ENCODE data around the gene MRPS18A. TPM values are rescaled to one million over a fixed set of nuclear protein-coding genes. Genes with fewer than 3 reads are reported as not detected.
A peak's percentile ranks its signal among the peaks of the same experiment; 100 is the strongest.
"Not testable (repeated sequence)": the region's sequence is repeated elsewhere in the genome, so short reads cannot be mapped to it uniquely, and the experiment has no call there.

MRPS18A gene
- total RNA-seq, 1 donor from 2014 or later: 49.1 TPM

DNA sequence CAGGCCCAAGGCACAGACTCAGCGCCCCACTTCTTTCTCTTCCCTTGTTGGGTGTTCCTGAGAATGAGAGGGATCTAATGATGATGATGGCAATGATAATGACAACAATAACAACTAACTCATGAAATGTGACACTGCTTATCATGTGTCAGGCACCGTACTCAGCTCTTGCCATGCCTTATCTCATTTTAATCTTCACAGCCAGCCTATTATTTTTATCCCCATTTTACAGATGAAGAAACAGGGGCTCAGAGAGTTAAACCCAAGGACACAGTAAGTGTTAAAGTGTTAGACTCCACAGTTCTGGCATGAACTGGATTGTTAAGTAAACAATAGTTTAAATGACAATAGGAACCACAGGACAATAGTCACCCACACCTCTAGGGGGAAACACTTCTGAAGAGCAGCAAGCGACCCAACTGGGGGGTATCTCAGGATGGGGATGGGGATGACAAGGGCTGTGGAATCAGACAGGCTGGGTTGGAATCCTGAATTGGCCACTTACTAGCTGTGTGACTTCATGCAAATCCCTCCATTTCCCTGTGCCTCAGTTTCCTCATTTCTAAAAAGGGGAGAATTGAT is 30.3 kb downstream of the MRPS18A start:
- DNase-seq (ENCODE audit: extremely low spot score, unreplicated experiment): no peak
- H3K9me3 Mint-ChIP-seq: no peaks in the 10 kb centered on the region
- H3K27me3 Mint-ChIP-seq: no peaks in the 10 kb centered on the region
- TF ChIP-seq, protein P1, sequence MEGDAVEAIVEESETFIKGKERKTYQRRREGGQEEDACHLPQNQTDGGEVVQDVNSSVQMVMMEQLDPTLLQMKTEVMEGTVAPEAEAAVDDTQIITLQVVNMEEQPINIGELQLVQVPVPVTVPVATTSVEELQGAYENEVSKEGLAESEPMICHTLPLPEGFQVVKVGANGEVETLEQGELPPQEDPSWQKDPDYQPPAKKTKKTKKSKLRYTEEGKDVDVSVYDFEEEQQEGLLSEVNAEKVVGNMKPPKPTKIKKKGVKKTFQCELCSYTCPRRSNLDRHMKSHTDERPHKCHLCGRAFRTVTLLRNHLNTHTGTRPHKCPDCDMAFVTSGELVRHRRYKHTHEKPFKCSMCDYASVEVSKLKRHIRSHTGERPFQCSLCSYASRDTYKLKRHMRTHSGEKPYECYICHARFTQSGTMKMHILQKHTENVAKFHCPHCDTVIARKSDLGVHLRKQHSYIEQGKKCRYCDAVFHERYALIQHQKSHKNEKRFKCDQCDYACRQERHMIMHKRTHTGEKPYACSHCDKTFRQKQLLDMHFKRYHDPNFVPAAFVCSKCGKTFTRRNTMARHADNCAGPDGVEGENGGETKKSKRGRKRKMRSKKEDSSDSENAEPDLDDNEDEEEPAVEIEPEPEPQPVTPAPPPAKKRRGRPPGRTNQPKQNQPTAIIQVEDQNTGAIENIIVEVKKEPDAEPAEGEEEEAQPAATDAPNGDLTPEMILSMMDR (conservative IDR thresholded peaks at IDR 0.05): no peak
- no peak overlapping the region for H3K27ac Mint-ChIP-seq
- no peaks in the 10 kb centered on the region for H3K4me1 Mint-ChIP-seq (ENCODE audit: unreplicated experiment)
- H3K36me3 Mint-ChIP-seq: no peaks in the 10 kb centered on the region
- H3K4me3 Mint-ChIP-seq: no peak overlapping the region

DNA sequence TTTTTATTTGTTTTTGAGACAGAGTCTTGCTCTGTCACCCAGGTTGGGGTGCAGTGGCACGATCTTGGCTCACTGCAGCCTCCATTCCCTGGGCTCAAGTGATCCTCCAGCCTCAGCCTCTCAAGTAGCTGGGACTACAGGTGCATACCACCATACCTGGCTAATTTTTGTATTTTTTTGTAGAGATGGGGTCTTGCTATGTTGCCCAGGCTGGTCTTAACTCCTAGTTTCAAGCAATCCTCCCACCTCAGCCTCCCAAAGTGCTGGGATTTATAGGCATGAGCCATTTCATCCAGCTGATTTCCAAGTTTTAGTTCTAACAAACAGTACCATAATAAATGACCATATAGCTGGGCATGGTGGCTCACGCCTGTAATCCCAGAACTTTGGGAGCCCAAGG is 34.8 kb downstream of the MRPS18A start:
- not testable (repeated sequence) for H3K9me3 Mint-ChIP-seq

DNA sequence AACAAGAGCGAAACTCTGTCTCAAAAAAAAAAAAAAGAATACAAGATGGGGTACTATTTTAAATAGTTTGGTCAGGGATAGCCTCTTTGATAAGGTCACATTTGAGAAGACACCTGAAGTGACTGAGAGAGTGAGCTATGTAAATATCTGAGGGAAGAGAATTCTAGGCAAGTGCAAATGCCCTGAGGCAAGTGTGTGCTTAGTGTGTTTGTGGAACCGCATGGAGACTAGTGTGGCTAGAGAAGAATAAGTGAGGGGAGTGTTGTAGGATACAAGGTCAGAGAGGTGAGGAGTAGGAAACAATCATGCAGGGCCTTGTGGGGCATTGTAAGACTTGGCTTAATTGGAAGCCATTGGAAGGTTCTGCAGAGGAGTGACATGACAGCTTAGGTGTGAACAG is 39.3 kb downstream of the MRPS18A start:
- Mint-ChIP-seq H3K9me3 (no peaks in the 10 kb centered on the region), H3K27me3 (peaks cover 3% of the 10 kb centered on the region), H3K4me1 (ENCODE audit: unreplicated experiment) (peaks cover 13% of the 10 kb centered on the region), H3K27ac (no peak overlapping the region), H3K36me3 (no peaks in the 10 kb centered on the region), H3K4me3 (no peak overlapping the region)
- TF ChIP-seq, protein P1 (conservative IDR thresholded peaks at IDR 0.05): no peak
- no peak for DNase-seq (ENCODE audit: extremely low spot score, unreplicated experiment)

More for the DNA sequence above, 34.8 kb downstream of the MRPS18A start:
- DNase-seq (ENCODE audit: extremely low spot score, unreplicated experiment); H3K36me3 Mint-ChIP-seq; H3K27me3 Mint-ChIP-seq; H3K27ac Mint-ChIP-seq; H3K4me1 Mint-ChIP-seq (ENCODE audit: unreplicated experiment); H3K4me3 Mint-ChIP-seq: not testable (repeated sequence)

DNA sequence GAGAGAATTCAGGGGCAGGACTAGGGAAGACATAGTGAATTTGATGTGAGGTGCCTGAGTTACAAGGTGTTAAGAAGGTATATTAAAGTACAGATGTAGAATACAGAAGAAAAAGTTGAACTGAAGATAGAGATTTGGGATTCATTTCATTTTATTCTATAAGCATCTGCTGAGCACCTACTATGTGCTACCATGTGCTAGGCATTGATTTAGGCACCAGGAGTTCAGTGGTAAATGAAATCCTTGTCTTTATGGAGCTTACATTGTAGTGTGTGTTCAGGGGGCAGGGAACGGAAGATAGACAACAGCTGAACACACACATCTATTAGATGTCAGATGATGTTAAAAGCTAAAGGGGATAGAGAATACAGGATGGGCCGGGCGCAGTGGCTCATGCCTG is 40.0 kb downstream of the MRPS18A start:
- no peak overlapping the region for H3K4me3 Mint-ChIP-seq
- H3K27ac Mint-ChIP-seq: no peak overlapping the region
- no peaks in the 10 kb centered on the region for H3K9me3 Mint-ChIP-seq
- H3K27me3 Mint-ChIP-seq: peaks cover 3% of the 10 kb centered on the region
- peaks cover 5% of the 10 kb centered on the region for H3K36me3 Mint-ChIP-seq
- DNase-seq (ENCODE audit: extremely low spot score, unreplicated experiment): no peak
- H3K4me1 Mint-ChIP-seq (ENCODE audit: unreplicated experiment): peaks cover 18% of the 10 kb centered on the region
- TF ChIP-seq, protein P1 (conservative IDR thresholded peaks at IDR 0.05): no peak

DNA sequence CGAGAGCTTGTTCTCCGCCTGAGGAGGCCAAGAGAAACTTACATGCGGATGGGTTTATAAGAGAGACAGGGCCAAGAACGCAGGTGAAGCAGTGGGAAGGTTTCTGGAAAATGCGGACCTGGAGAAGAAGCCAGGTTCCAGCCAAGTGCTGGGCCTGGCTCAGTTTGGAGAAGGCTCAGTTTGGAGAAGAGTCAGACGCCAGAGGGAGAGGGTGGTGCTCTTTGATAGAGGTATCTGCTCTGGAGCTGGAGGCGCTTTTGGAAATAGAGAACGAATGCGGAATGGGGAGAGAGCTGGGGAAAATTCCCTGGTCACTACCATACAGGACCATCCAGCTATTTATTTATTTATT is 42.0 kb downstream of the MRPS18A start:
- H3K27ac Mint-ChIP-seq: no peak overlapping the region

DNA sequence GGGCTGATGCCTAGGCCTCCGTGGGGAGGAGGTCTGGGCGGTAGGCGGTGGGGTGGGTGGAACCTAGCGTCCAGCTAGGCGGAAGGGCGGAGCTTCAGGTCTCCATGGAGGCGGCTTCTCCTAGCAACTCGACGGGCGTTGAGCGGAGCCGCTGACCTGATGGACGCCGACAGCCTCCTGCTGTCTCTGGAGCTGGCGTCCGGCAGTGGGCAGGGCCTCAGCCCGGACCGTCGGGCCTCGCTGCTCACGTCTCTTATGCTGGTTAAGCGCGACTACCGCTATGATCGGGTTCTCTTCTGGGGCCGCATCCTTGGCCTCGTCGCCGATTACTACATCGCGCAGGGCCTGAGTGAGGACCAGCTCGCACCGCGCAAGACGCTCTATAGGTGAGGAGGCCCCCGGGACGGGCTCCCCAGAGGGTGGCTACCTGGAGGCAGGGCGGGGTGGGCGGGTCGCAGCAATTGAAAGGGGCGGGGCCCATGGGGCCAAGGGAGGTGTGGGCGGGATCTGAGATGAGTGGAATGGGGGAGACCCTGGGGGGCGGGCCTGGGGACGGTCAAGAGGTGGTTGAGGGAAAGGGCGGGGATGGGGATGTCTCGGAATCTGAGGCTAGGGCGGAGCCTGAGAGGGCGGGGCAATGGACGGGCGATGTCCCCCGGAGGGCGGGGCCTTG is 42.5 kb downstream of the MRPS18A start, which contains the start of gene RSPH9:
Gene RSPH9 (plus strand): TSS at position 97 of the 673 bp plus-strand sequence. CDS start 63 bp downstream, at position 160.
- H3K4me1 Mint-ChIP-seq (ENCODE audit: unreplicated experiment): peaks cover 25% of the 10 kb centered on the region
- no peaks in the 10 kb centered on the region for H3K9me3 Mint-ChIP-seq
- H3K27me3 Mint-ChIP-seq: peaks cover 3% of the 10 kb centered on the region
- H3K36me3 Mint-ChIP-seq: peaks cover 18% of the 10 kb centered on the region
- H3K27ac Mint-ChIP-seq: no peak within 1 kb of the TSS
- H3K4me3 Mint-ChIP-seq: peak within 1 kb of the TSS; percentile 87
- TF ChIP-seq, protein P1 (conservative IDR thresholded peaks at IDR 0.05): no peak
- DNase-seq (ENCODE audit: extremely low spot score, unreplicated experiment): peak; percentile 79

More for the DNA sequence above, 42.0 kb downstream of the MRPS18A start:
- peaks cover 20% of the 10 kb centered on the region for H3K4me1 Mint-ChIP-seq (ENCODE audit: unreplicated experiment)
- H3K36me3 Mint-ChIP-seq: peaks cover 13% of the 10 kb centered on the region
- no peak for DNase-seq (ENCODE audit: extremely low spot score, unreplicated experiment)
- no peaks in the 10 kb centered on the region for H3K9me3 Mint-ChIP-seq
- peak overlapping the region; percentile 87 for H3K4me3 Mint-ChIP-seq
- TF ChIP-seq, protein P1 (conservative IDR thresholded peaks at IDR 0.05): no peak
- H3K27me3 Mint-ChIP-seq: peaks cover 3% of the 10 kb centered on the region

Data from type B pancreatic cell (in vitro differentiated cells).